NCI-H1417 treated with DMSO at 0.1 percent for 48 hours (cell line): Measurements from ENCODE around the gene XCL1.
"Not testable (repeated sequence)": the region's sequence is repeated elsewhere in the genome, so short reads cannot be mapped to it uniquely, and the experiment has no call there.

ENCODE experiments used
- DNase-seq: peaks from one replicate; lab custom pipeline; 2025; lab: John Stamatoyannopoulos, UW

The XCL1 gene

GRCh38 chr1:168576245-168576688, at the start of gene XCL1:
TSS of gene XCL1 (plus strand) at chr1:168576605. CDS start at chr1:168576638, 33 bp downstream.
- not testable (repeated sequence) for DNase-seq

- DNase-seq = no peak
These were observed 46.9 kb upstream of the XCL1 start for GRCh38 chr1:168529518-168529917.

- no peak for DNase-seq
These were observed 44.6 kb upstream of the XCL1 start for GRCh38 chr1:168531615-168532345.

GRCh38 chr1:168535536-168535935, 40.9 kb upstream of the XCL1 start:
- DNase-seq = no peak

- not testable (repeated sequence) for DNase-seq
These were observed 35.6 kb upstream of the XCL1 start for GRCh38 chr1:168540798-168541197.

GRCh38 chr1:168542978-168543377, 33.4 kb upstream of the XCL1 start:
- DNase-seq = not testable (repeated sequence)

- DNase-seq = not testable (repeated sequence)
These were observed 32.4 kb upstream of the XCL1 start, which contains the start of gene XCL2 for GRCh38 chr1:168543840-168544498. TSS of gene XCL2 (minus strand) at chr1:168543997. CDS start at chr1:168543964, 33 bp downstream.

GRCh38 chr1:168545678-168546552, 30.5 kb upstream of the XCL1 start:
- not testable (repeated sequence) for DNase-seq

GRCh38 chr1:168546553-168546895, 29.9 kb upstream of the XCL1 start:
- not testable (repeated sequence) for DNase-seq

GRCh38 chr1:168550971-168551370, 25.4 kb upstream of the XCL1 start:
- DNase-seq = no peak

- DNase-seq = no peak
These were observed 24.7 kb upstream of the XCL1 start for GRCh38 chr1:168551688-168552087.

- no peak for DNase-seq
These were observed 23.4 kb upstream of the XCL1 start for GRCh38 chr1:168552961-168553360.

GRCh38 chr1:168553680-168554553, 22.5 kb upstream of the XCL1 start:
- DNase-seq = no peak

- no peak for DNase-seq
These were observed 21.6 kb upstream of the XCL1 start for GRCh38 chr1:168554603-168555483.

GRCh38 chr1:168555508-168556046, 20.8 kb upstream of the XCL1 start:
- no peak for DNase-seq

GRCh38 chr1:168556647-168557046, 19.8 kb upstream of the XCL1 start:
- no peak for DNase-seq

- DNase-seq = no peak
These were observed 16.0 kb upstream of the XCL1 start for GRCh38 chr1:168560370-168560769.

- DNase-seq = no peak
These were observed 14.4 kb upstream of the XCL1 start for GRCh38 chr1:168561989-168562388.

GRCh38 chr1:168565825-168566224, 10.6 kb upstream of the XCL1 start:
- no peak for DNase-seq

GRCh38 chr1:168567007-168567406, 9.4 kb upstream of the XCL1 start:
- no peak for DNase-seq
